ENCODE measurements around the gene MAML3.

The MAML3 gene

GRCh38 chr4:139826426-139826825, 327.6 kb downstream of the MAML3 start:
- DNase-seq: no peak

- DNase-seq: no peak
Observed at GRCh38 chr4:139825523-139826014, 328.4 kb downstream of the MAML3 start.

- DNase-seq: no peak
Observed at GRCh38 chr4:139824882-139825522, 329.0 kb downstream of the MAML3 start.

GRCh38 chr4:139823746-139824145, 330.2 kb downstream of the MAML3 start:
- no peak for DNase-seq

- DNase-seq: no peak
Observed at GRCh38 chr4:139823345-139823744, 330.6 kb downstream of the MAML3 start.

- DNase-seq: no peak
Observed at GRCh38 chr4:139822391-139822790, 331.6 kb downstream of the MAML3 start.

GRCh38 chr4:139819082-139819481, 334.9 kb downstream of the MAML3 start:
- DNase-seq: no peak

GRCh38 chr4:139817657-139818452, 336.1 kb downstream of the MAML3 start:
- DNase-seq: no peak

- no peak for DNase-seq
Observed at GRCh38 chr4:139816856-139817255, 337.1 kb downstream of the MAML3 start.

- no peak for DNase-seq
Observed at GRCh38 chr4:139815778-139816601, 338.0 kb downstream of the MAML3 start.

- DNase-seq: no peak
Observed at GRCh38 chr4:139814323-139815015, 339.5 kb downstream of the MAML3 start.

GRCh38 chr4:139813881-139814280, 340.1 kb downstream of the MAML3 start:
- no peak for DNase-seq

- no peak for DNase-seq
Observed at GRCh38 chr4:139810710-139811109, 343.3 kb downstream of the MAML3 start.

- DNase-seq: no peak
Observed at GRCh38 chr4:139809757-139810140, 344.2 kb downstream of the MAML3 start.

GRCh38 chr4:139808808-139809756, 344.9 kb downstream of the MAML3 start:
- DNase-seq: no peak

- no peak for DNase-seq
Observed at GRCh38 chr4:139808381-139808807, 345.6 kb downstream of the MAML3 start.

- no peak for DNase-seq
Observed at GRCh38 chr4:139807483-139807882, 346.5 kb downstream of the MAML3 start.

- DNase-seq: no peak
Observed at GRCh38 chr4:139806929-139807328, 347.1 kb downstream of the MAML3 start.

GRCh38 chr4:139802931-139803330, 351.1 kb downstream of the MAML3 start:
- DNase-seq: no peak

GRCh38 chr4:139802488-139802887, 351.5 kb downstream of the MAML3 start:
- no peak for DNase-seq

GRCh38 chr4:139801895-139802294, 352.1 kb downstream of the MAML3 start:
- DNase-seq: no peak

GRCh38 chr4:139800082-139800481, 353.9 kb downstream of the MAML3 start:
- no peak for DNase-seq

Data from NCI-H1048 (cell line).